ENCODE measurements around the gene SDK1. TPM values are rescaled to one million over a fixed set of nuclear protein-coding genes. Genes with fewer than 3 reads are reported as not detected.
"Not testable (repeated sequence)": the region's sequence is repeated elsewhere in the genome, so short reads cannot be mapped to it uniquely, and the experiment has no call there.

The SDK1 gene
- total RNA-seq, 1 experiment from 2014 or later, result 6.0 TPM

DNA sequence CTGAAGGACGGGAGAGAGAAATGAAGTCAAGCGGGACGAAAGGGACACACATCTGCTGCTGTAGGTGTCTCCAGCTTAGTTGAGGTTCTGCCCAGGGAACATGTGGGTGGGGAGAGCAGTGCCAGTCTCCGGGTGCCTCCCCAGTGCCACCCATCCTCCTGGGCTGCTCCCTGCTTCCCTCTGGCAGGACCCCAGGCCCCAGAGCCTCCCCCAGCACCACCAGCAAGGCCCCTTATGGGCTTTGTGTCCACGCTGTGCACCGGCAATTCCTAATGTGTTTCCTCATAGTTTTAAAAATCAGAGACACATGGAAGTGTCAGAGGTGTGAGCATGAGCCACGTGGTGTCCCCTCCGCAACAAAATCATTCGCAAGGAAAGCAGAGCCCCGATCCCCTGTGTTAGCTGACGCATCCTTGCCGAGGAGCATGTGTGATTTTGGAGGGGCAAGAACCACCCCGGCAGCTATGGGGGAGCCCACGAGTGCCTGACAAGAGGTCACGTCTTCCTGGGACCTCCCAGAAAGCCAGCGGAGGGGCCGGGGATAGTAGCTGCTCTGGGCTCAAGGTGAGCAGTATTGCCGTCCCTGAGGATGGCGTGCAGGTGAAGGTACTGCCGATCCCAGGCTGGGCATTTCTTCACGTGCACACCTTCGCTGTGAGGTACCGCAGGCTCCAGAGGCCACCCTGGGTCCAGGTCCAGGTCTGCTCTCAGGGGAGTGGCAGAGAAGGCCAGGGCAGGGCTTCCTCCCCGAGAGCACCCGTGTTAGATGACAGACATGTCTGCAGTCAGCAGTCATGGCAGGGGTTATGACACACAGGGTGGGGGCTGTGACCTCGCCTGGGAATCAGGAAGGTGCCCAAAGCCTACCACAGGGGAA, 932.8 kb downstream of the SDK1 start:
- H3K9me3 ChIP-seq (replicated peaks), result no peaks in the 10 kb centered on the region
- no peak overlapping the region for H3K27ac ChIP-seq
- no peaks in the 10 kb centered on the region for H3K36me3 ChIP-seq
- no peak overlapping the region for H3K4me3 ChIP-seq
- 0 out of 2 replicates have a peak, but pooled peaks cover 2% of the 10 kb centered on the region for H3K27me3 ChIP-seq
- DNase-seq, result no peak
- no peaks in the 10 kb centered on the region for H3K4me1 ChIP-seq

- Histone ChIP-seq H3K4me3 (no peak overlapping the region), H3K27me3 (0 out of 2 replicates have a peak, but pooled peaks cover 2% of the 10 kb centered on the region), H3K27ac (no peak overlapping the region), H3K36me3 (no peaks in the 10 kb centered on the region), H3K4me1 (no peaks in the 10 kb centered on the region), H3K9me3 (replicated peaks) (no peaks in the 10 kb centered on the region)
- no peak for DNase-seq
These were observed 933.4 kb downstream of the SDK1 start for GRCh38 chr7:4234498-4234855.

GRCh38 chr7:4234886-4235285, 933.8 kb downstream of the SDK1 start:
- H3K4me3 ChIP-seq, result no peak overlapping the region
- no peak for DNase-seq
- no peaks in the 10 kb centered on the region for H3K9me3 ChIP-seq (replicated peaks)
- H3K27me3 ChIP-seq, result 0 out of 2 replicates have a peak, but pooled peaks cover 2% of the 10 kb centered on the region
- no peaks in the 10 kb centered on the region for H3K36me3 ChIP-seq
- H3K4me1 ChIP-seq, result no peaks in the 10 kb centered on the region
- H3K27ac ChIP-seq, result no peak overlapping the region

DNA sequence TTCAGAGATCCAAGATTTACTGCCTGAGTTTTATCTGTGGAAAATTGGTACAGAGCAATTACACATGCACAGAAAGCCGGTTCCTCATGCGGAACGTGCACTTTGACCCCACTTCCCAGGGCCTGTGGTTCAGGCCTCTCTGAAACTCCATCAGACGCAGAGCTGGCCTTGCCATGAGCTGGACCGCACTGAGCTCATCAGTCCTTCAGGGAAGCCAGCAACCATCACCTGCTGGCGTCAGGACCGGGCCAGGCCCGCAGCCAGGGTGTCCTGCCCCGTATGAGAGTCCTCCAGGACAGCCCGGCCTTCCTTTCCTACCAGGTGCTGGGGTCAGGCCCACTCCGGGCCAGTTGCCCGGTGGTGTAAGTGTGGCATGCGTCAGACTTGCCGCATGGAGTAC, 934.5 kb downstream of the SDK1 start:
- no peaks in the 10 kb centered on the region for H3K4me1 ChIP-seq
- no peak overlapping the region for H3K4me3 ChIP-seq
- H3K27ac ChIP-seq, result no peak overlapping the region
- DNase-seq, result no peak
- H3K9me3 ChIP-seq (replicated peaks), result no peaks in the 10 kb centered on the region
- H3K36me3 ChIP-seq, result no peaks in the 10 kb centered on the region
- H3K27me3 ChIP-seq, result 0 out of 2 replicates have a peak, but pooled peaks cover 2% of the 10 kb centered on the region

GRCh38 chr7:4236389-4236788, 935.3 kb downstream of the SDK1 start:
- Histone ChIP-seq H3K27ac (no peak overlapping the region), H3K4me3 (no peak overlapping the region), H3K4me1 (no peaks in the 10 kb centered on the region), H3K27me3 (no peaks in the 10 kb centered on the region), H3K36me3 (no peaks in the 10 kb centered on the region), H3K9me3 (replicated peaks) (no peaks in the 10 kb centered on the region)
- DNase-seq, result no peak

- not testable (repeated sequence) for H3K36me3 ChIP-seq; DNase-seq; H3K9me3 ChIP-seq (replicated peaks); H3K27me3 ChIP-seq; H3K27ac ChIP-seq; H3K4me1 ChIP-seq; H3K4me3 ChIP-seq
These were observed 935.8 kb downstream of the SDK1 start for GRCh38 chr7:4236873-4237272.

GRCh38 chr7:4237296-4238235, 936.5 kb downstream of the SDK1 start:
- Histone ChIP-seq H3K27ac (no peak overlapping the region), H3K9me3 (replicated peaks) (no peaks in the 10 kb centered on the region), H3K4me3 (no peak overlapping the region), H3K27me3 (no peaks in the 10 kb centered on the region), H3K36me3 (no peaks in the 10 kb centered on the region), H3K4me1 (no peaks in the 10 kb centered on the region)
- no peak for DNase-seq

DNA sequence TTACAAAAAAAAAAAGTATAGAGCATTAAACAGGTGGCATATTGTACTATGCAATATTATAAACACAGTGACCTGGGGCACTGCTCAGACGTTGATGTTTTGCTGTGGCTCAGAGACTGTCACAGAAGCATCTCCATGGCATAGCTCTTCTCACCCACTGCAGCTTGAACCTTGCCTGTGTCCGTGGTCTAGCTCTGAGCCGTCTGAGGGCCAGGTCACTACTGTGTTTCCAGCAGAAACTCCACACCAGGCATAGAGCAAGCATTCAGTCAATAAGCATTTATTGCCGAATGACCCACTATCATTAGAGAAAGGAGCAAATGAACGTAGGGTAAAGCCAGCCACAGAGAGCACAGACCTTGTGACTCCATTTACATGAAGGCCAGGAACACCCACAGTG, 937.8 kb downstream of the SDK1 start:
- H3K27ac ChIP-seq, result no peak overlapping the region
- no peak for DNase-seq
- no peaks in the 10 kb centered on the region for H3K27me3 ChIP-seq
- no peaks in the 10 kb centered on the region for H3K36me3 ChIP-seq
- H3K9me3 ChIP-seq (replicated peaks), result no peaks in the 10 kb centered on the region
- H3K4me1 ChIP-seq, result no peaks in the 10 kb centered on the region
- no peak overlapping the region for H3K4me3 ChIP-seq

- no peak for DNase-seq
- no peaks in the 10 kb centered on the region for H3K4me1 ChIP-seq
These were observed 939.0 kb downstream of the SDK1 start for GRCh38 chr7:4240042-4240441.

DNA sequence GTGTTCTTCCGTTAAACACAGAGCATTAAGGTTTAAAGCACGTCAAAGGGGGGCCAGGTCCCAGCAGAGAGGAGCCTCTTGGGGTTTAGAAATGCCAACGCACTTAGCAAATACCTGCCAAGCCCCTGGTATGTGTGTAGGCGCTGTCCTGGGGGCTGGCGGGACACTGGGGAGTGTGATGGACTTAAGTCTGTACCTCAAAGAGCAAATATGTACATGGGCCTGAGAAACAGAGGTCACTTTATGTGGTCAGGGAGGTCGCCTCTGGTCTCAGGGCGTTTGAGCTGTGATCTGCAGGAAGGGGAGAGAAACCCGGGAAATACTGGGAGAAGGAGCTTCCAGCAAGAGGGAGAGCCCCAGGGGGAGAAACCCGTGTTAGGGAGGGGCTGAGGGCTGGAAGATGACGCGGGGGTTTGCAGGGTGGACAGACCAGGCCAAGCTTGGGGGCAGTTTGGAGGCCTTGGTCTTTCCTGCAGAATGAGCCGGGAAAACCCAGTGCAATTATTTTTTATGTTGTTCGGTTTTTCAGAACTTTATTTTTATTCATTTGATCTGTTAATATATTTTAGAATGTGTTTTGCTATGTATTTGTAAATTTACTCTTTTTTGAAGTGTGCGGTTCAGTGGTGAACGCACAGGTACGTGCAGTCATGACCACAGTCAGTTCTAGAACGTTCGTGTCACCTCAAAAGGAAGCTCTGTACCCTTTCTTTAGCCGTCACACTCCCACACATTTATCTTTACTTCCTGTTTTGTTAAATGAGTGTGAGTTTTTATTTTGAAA, 939.7 kb downstream of the SDK1 start:
- Histone ChIP-seq H3K27me3 (no peaks in the 10 kb centered on the region), H3K4me3 (no peak overlapping the region), H3K9me3 (replicated peaks) (no peaks in the 10 kb centered on the region), H3K36me3 (no peaks in the 10 kb centered on the region), H3K4me1 (no peaks in the 10 kb centered on the region), H3K27ac (no peak overlapping the region)
- DNase-seq, result no peak

More at GRCh38 chr7:4240042-4240441, 939.0 kb downstream of the SDK1 start:
- no peaks in the 10 kb centered on the region for H3K27me3 ChIP-seq
- H3K36me3 ChIP-seq, result no peaks in the 10 kb centered on the region
- H3K4me3 ChIP-seq, result no peak overlapping the region
- no peaks in the 10 kb centered on the region for H3K9me3 ChIP-seq (replicated peaks)
- no peak overlapping the region for H3K27ac ChIP-seq

DNA sequence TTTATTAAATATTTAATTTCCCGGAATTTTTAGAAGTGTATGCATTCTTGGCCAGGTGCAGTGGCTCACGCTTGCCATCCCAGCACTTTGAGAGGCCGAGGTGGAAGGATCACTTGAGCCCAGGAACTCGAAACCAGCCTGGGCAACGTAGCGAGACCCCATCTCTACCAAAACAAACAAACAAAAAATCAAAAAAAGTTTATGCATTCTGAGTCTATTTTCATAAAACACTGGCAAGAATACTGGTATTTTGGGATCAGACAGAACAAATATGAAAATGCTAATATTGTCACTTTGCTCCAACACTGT, 940.2 kb downstream of the SDK1 start:
- H3K9me3 ChIP-seq (replicated peaks), result no peaks in the 10 kb centered on the region
- no peak overlapping the region for H3K27ac ChIP-seq
- H3K27me3 ChIP-seq, result no peaks in the 10 kb centered on the region
- no peak overlapping the region for H3K4me3 ChIP-seq
- H3K36me3 ChIP-seq, result no peaks in the 10 kb centered on the region
- DNase-seq, result no peak
- no peaks in the 10 kb centered on the region for H3K4me1 ChIP-seq

DNA sequence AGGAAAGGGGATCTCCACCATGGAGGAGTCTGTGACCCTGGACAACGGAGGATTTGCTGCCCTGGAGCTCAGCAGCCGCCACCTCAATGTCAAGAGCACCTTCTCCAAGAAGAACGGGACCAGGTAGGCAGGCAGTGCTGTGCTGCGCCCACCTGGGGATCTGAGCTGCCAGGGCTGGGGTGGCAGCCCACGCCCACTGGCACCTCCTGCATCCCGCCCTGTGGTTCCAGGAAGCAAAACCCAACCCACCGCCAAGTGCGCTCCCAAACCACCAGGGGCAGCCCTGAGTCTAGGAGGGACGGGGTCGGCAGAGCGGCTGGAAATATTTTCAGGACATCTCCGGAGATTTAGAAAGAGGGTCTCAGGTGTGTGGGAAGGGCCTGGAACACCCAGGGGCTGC, 940.7 kb downstream of the SDK1 start:
- H3K9me3 ChIP-seq (replicated peaks), result no peaks in the 10 kb centered on the region
- no peaks in the 10 kb centered on the region for H3K4me1 ChIP-seq
- no peak for DNase-seq
- no peak overlapping the region for H3K27ac ChIP-seq
- H3K36me3 ChIP-seq, result no peaks in the 10 kb centered on the region
- no peak overlapping the region for H3K4me3 ChIP-seq
- H3K27me3 ChIP-seq, result no peaks in the 10 kb centered on the region

- no peak for DNase-seq
- H3K36me3 ChIP-seq, result no peaks in the 10 kb centered on the region
- no peaks in the 10 kb centered on the region for H3K4me1 ChIP-seq
- H3K9me3 ChIP-seq (replicated peaks), result no peaks in the 10 kb centered on the region
- H3K27me3 ChIP-seq, result no peaks in the 10 kb centered on the region
- no peak overlapping the region for H3K27ac ChIP-seq
- H3K4me3 ChIP-seq, result no peak overlapping the region
These were observed 941.7 kb downstream of the SDK1 start for GRCh38 chr7:4242706-4243105.

DNA sequence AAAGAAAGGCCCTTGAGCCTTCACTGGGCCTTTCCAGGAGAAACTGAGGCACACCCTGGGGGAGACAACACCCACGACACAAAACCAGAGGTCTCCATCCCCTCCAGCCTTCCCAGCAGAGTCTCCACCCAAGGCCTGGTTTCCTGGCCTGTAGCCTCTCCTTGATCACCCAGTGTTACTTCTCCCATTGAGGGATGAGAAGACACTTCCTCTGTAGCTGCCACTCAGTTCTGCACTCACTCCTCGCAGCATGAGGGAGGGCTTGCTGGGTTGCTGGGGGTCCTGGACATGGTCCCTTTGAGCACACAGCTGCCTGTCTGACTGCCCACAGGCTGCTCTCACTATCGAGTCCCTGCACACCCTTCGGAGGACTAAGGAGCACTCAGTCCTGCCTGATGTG, 943.0 kb downstream of the SDK1 start:
- Histone ChIP-seq H3K36me3 (no peaks in the 10 kb centered on the region), H3K4me1 (no peaks in the 10 kb centered on the region), H3K27me3 (no peaks in the 10 kb centered on the region), H3K4me3 (no peak overlapping the region), H3K9me3 (replicated peaks) (no peaks in the 10 kb centered on the region; the same call in 1 of the 2 replicates), H3K27ac (no peak overlapping the region)
- no peak for DNase-seq

GRCh38 chr7:4244635-4245034, 943.6 kb downstream of the SDK1 start:
- H3K4me1 ChIP-seq, result no peaks in the 10 kb centered on the region
- no peaks in the 10 kb centered on the region; the same call in 1 of the 2 replicates for H3K9me3 ChIP-seq (replicated peaks)
- no peak for DNase-seq
- H3K4me3 ChIP-seq, result no peak overlapping the region
- H3K36me3 ChIP-seq, result no peaks in the 10 kb centered on the region
- no peak overlapping the region for H3K27ac ChIP-seq
- H3K27me3 ChIP-seq, result no peaks in the 10 kb centered on the region

Measured in SJCRH30 (cell line).